Measurements from ENCODE around the gene PPFIBP2. TPM values are rescaled to one million over a fixed set of nuclear protein-coding genes. Genes with fewer than 3 reads are reported as not detected.
A peak's percentile ranks its signal among the peaks of the same experiment; 100 is the strongest.

PPFIBP2 gene
- total and polyA plus RNA-seq, 11 donors, result 10.5 to 31.1 (median 20.8) TPM

DNA sequence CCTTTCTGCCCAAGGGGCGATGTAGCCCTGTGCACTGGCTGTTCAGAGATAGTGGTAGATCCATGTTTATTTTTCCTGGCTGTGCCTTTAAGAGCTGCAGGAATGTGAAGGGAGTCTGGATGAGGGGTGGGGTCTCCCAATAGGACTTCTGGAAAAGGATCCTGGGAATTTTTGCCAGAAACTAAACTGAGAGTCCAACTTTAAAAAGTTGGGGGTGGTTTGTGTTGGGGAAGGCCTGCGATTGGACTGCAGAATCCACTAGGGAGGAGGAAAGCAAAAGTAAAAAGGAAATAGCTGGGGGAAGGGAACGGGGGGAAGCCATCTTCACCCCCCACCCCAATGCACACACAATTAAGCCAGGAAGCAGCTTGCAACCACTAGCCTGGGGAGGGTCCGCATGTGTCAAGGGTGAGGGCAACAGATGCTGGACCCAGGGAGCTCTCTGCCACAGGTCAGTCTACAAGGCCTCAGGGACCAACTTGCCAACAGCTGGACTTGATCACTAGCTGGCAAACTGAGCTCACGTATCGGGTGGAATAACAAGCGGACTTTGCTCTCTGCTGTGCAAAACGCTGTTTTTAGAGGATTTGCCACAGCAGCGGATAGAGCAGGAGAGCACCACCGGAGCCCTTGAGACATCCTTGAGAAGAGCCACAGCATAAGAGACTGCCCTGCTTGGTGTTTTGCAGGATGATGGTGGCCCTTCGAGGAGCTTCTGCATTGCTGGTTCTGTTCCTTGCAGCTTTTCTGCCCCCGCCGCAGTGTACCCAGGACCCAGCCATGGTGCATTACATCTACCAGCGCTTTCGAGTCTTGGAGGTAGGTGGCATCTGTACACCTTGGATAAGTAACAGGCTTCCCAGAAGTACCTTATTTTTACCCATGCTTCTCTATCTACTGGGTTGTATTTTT is 28.4 kb upstream of the PPFIBP2 start, which contains the start of gene OLFML1:
OLFML1 (plus strand) TSS at position 321 of the 912 bp plus-strand sequence; CDS start at position 691, 370 bp downstream.
- H3K9me3 ChIP-seq, result no peaks in the 10 kb centered on the region
- TF ChIP-seq POLR2A (IDR thresholded peaks at IDR 0.05), result no peak
- TF ChIP-seq, protein P1, sequence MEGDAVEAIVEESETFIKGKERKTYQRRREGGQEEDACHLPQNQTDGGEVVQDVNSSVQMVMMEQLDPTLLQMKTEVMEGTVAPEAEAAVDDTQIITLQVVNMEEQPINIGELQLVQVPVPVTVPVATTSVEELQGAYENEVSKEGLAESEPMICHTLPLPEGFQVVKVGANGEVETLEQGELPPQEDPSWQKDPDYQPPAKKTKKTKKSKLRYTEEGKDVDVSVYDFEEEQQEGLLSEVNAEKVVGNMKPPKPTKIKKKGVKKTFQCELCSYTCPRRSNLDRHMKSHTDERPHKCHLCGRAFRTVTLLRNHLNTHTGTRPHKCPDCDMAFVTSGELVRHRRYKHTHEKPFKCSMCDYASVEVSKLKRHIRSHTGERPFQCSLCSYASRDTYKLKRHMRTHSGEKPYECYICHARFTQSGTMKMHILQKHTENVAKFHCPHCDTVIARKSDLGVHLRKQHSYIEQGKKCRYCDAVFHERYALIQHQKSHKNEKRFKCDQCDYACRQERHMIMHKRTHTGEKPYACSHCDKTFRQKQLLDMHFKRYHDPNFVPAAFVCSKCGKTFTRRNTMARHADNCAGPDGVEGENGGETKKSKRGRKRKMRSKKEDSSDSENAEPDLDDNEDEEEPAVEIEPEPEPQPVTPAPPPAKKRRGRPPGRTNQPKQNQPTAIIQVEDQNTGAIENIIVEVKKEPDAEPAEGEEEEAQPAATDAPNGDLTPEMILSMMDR (IDR thresholded peaks at IDR 0.05), result no peak
- peak within 1 kb of the TSS in 11 of 12 donors; percentile 28 to 72 (median 51) for H3K4me3 ChIP-seq
- DNase-seq, result peak in 3 of 5 donors; percentile 22 to 37 (median 35)
- H3K27me3 ChIP-seq, result no peaks in the 10 kb centered on the region
- ATAC-seq, result peak; percentile 57 to 76 (median 64)
- peaks cover 0 to 18% (median 0%) of the 10 kb centered on the region in 9 donors for H3K36me3 ChIP-seq
- H3K27ac ChIP-seq, result peak within 1 kb of the TSS in 11 of 12 donors; percentile 14 to 72 (median 60)
- peaks cover 0 to 12% (median 2%) of the 10 kb centered on the region in 12 donors for H3K4me1 ChIP-seq
- WGBS, 4 donors, result 55 to 61% (median 58%) methylated on average over 14 to 15 of the region's 15 CpGs
- intact Hi-C loops (cut with DNase I), result no loop called here

DNA sequence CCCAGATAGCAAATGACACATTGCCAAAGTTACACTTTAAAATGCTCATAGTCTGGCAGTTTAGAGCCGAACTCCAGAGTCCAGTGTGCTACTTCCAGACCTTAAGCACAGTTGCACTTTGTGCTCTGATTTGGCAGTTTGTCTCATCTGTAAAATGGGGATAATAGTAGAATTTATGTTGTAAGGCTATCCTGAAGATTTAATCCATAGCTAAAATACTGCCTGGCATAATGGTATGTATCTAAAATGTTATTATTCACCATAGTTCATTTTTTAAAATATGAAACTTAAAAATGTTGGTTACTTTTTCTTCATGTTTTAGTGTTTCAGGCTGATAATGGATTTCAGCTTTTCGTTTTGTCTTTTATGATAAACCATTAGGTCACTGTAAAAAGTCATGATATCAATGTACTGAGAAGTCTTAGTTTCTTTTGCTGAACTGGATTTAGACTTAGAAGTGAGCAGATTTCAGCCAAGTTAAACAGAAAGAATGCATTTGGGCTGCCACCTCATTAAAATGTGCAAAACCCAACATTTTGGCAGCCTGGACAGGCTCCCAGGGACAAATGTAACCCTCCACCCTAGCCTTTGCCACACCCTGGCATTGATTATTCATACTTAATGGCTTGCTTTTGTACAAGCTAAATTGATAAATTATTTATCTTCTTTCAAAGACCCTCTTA is 27.6 kb upstream of the PPFIBP2 start:
- intact Hi-C loops (cut with DNase I), result no loop called here

DNA sequence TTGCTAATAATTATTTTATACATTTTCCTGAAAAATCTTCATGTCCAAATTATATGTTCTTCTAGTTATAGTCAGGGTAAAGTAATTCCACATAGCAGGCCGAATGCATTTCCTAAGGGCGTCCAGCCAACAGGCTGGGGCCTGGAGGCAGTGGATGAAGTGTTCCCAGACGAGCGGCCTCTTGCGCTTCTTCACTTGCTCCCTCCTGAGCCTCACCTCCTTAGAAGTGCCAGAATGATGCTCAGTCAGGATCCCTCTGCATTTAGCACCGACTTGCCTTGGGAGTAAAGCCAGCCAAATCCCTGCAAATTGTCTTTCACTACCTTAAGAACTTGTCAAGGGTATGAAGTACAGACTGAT is 27.0 kb upstream of the PPFIBP2 start:
- 39 to 49% (median 48%) methylated on average over 6 of the region's 6 CpGs for WGBS, 4 donors
- no peaks in the 10 kb centered on the region for H3K9me3 ChIP-seq
- peaks cover 0 to 13% (median 2%) of the 10 kb centered on the region in 12 donors for H3K4me1 ChIP-seq
- peak overlapping the region in 10 of 12 donors; percentile 19 to 72 (median 52) for H3K4me3 ChIP-seq
- intact Hi-C loops (cut with DNase I), result no loop called here
- H3K27ac ChIP-seq, result peak overlapping the region in 1 of 12 donors; percentile 9
- no peak for TF ChIP-seq POLR2A (IDR thresholded peaks at IDR 0.05)
- ATAC-seq (no peak), DNase-seq (peak in 1 of 5 donors; percentile 34)
- H3K36me3 ChIP-seq, result peaks cover 0 to 25% (median 4%) of the 10 kb centered on the region in 9 donors
- no peaks in the 10 kb centered on the region for H3K27me3 ChIP-seq

More for the DNA sequence above, 27.6 kb upstream of the PPFIBP2 start:
- ATAC-seq (no peak), DNase-seq (no peak)
- Histone ChIP-seq H3K36me3 (peaks cover 0 to 20% (median under 1%) of the 10 kb centered on the region in 9 donors), H3K27me3 (no peaks in the 10 kb centered on the region), H3K27ac (peak overlapping the region in 7 of 12 donors; percentile 14 to 72 (median 60)), H3K4me3 (peak overlapping the region in 11 of 12 donors; percentile 28 to 72 (median 51)), H3K4me1 (peaks cover 0 to 12% (median 2%) of the 10 kb centered on the region in 12 donors), H3K9me3 (no peaks in the 10 kb centered on the region)
- WGBS, 4 donors, result 58 to 69% (median 59%) methylated on average over 2 of the region's 2 CpGs
- TF ChIP-seq, protein P1 (IDR thresholded peaks at IDR 0.05), result no peak
- no peak for TF ChIP-seq POLR2A (IDR thresholded peaks at IDR 0.05)

DNA sequence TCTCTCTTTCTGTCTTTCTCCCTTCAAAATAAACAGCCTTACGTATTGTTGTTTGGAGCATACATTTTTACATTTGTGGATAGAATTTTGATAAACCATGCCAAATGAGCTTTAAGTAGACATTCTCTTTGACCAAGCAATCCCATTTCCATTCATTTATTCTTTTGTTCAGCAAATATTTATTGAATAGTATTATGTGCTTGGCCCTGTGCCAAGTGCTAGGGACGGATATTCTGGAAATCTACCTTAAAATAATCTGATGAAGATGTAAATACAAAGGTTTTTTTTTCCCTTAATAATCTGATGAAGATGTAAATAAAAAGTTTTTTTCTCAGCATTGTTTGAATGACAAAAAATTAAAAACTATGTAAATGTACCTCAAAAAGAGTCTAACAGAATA is 26.4 kb upstream of the PPFIBP2 start:
- Histone ChIP-seq H3K27me3 (no peaks in the 10 kb centered on the region), H3K27ac (peak overlapping the region in 1 of 12 donors; percentile 9), H3K36me3 (peaks cover 0 to 26% (median 4%) of the 10 kb centered on the region in 9 donors), H3K4me1 (peaks cover 0 to 19% (median 5%) of the 10 kb centered on the region in 12 donors), H3K4me3 (peak overlapping the region in 9 of 12 donors; percentile 19 to 72 (median 52)), H3K9me3 (no peaks in the 10 kb centered on the region)
- ATAC-seq (no peak), DNase-seq (no peak)
- intact Hi-C loops (cut with DNase I), result no loop called here
- no peak for TF ChIP-seq POLR2A (IDR thresholded peaks at IDR 0.05)
- TF ChIP-seq, protein P1 (IDR thresholded peaks at IDR 0.05), result no peak
- 45 to 64% (median 56%) methylated on average over 2 of the region's 2 CpGs for WGBS, 4 donors
